NCI-H1092 treated with DMSO at 0.1 percent for 48 hours (cell line): ENCODE results near the gene UBE2L3.

Source experiments
- DNase-seq: peaks from one replicate; lab custom pipeline; 2025; lab: John Stamatoyannopoulos, UW

Gene UBE2L3

GRCh38 chr22:21646608-21647590 lies 79.4 kb downstream of the UBE2L3 start:
- peak; percentile 80 for DNase-seq

GRCh38 chr22:21650280-21650679 lies 82.8 kb downstream of the UBE2L3 start:
- DNase-seq: no peak

GRCh38 chr22:21650823-21651520 lies 83.5 kb downstream of the UBE2L3 start:
- DNase-seq: peak; percentile 41

- peak; percentile 51 for DNase-seq
Measured at GRCh38 chr22:21651521-21652009, 84.1 kb downstream of the UBE2L3 start.

GRCh38 chr22:21652010-21652546 lies 84.6 kb downstream of the UBE2L3 start:
- DNase-seq: peak; percentile 91

- DNase-seq: peak; percentile 10
Measured at GRCh38 chr22:21652547-21653545, 85.3 kb downstream of the UBE2L3 start.

- peak; percentile 42 for DNase-seq
Measured at GRCh38 chr22:21657020-21657359, 89.5 kb downstream of the UBE2L3 start.

- peak; percentile 90 for DNase-seq
Measured at GRCh38 chr22:21657360-21658032, 90.0 kb downstream of the UBE2L3 start.

- DNase-seq: no peak
Measured at GRCh38 chr22:21659864-21660525, 92.5 kb downstream of the UBE2L3 start.

- DNase-seq: no peak
Measured at GRCh38 chr22:21660904-21661303, 93.4 kb downstream of the UBE2L3 start.

- DNase-seq: no peak
Measured at GRCh38 chr22:21661991-21662390, 94.5 kb downstream of the UBE2L3 start.

- DNase-seq: no peak
Measured at GRCh38 chr22:21663738-21664137, 96.2 kb downstream of the UBE2L3 start.

GRCh38 chr22:21665047-21665851 lies 97.7 kb downstream of the UBE2L3 start:
- DNase-seq: no peak

GRCh38 chr22:21666786-21667185 lies 99.3 kb downstream of the UBE2L3 start:
- DNase-seq: no peak

- DNase-seq: no peak
Measured at GRCh38 chr22:21669026-21669425, 101.5 kb downstream of the UBE2L3 start.

- DNase-seq: no peak
Measured at GRCh38 chr22:21672107-21672629, 104.7 kb downstream of the UBE2L3 start.
